Muscle layer of duodenum (tissue), 2 donors: ENCODE data around the gene SYNDIG1.

Experiments
- H3K27ac ChIP-seq: one replicate; pipeline ENCODE4 v1.7.0; 2013; ENCODE audit warnings: mild to moderate bottlenecking, low read length
- H3K27me3 ChIP-seq: one replicate; pipeline ENCODE4 v1.7.0; 2013; ENCODE audit warnings: low read depth, mild to moderate bottlenecking, control low read depth, low read length
- H3K36me3 ChIP-seq, 2 donors: one replicate each; pipeline ENCODE4 v1.7.0; 2013; ENCODE audit warnings: low read length in 2 of 2, control low read depth in 1 of 2, mild to moderate bottlenecking in 1 of 2; ENCODE audit not compliant: insufficient read depth in 2 of 2, control insufficient read depth in 1 of 2
- H3K4me1 ChIP-seq, 2 donors: one replicate each; pipeline ENCODE4 v1.7.0; 2013; ENCODE audit warnings: low read length in 2 of 2, mild to moderate bottlenecking in 2 of 2, control low read depth in 1 of 2, moderate library complexity in 1 of 2; ENCODE audit not compliant: insufficient read depth in 2 of 2, control insufficient read depth in 1 of 2
- H3K4me3 ChIP-seq, 2 donors: one replicate each; pipeline ENCODE4 v1.7.0; 2013; ENCODE audit warnings: low read length in 2 of 2, low read depth in 1 of 2, mild to moderate bottlenecking in 1 of 2
- H3K9me3 ChIP-seq, 2 donors: one replicate each; pipeline ENCODE4 v1.7.0; 2013; ENCODE audit warnings: low read length in 2 of 2, control low read depth in 1 of 2, mild to moderate bottlenecking in 1 of 2; ENCODE audit not compliant: control insufficient read depth in 1 of 2
- donor health status: healthy.

The SYNDIG1 gene

DNA sequence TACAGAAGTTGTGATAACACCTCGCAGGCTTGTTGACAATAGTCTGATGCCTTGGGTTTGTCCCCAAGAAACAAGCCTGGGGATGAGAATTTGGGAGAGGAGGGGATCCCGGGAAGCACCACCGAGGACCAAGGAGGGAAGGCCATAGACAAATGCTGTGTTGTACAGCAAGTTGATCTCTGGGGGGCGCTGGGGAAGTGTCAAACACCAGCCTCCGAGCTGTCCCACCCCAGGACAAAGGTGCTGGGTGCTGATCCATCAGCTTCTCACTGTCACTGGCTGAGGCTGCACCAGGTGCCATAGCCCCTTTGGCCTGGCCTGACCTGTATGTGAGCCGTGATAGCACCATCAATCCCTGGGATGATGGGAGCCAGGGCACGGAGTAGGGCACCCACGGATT is 64.0 kb downstream of the SYNDIG1 start:
- Histone ChIP-seq H3K4me3 (no peak overlapping the region), H3K4me1 (no peaks in the 10 kb centered on the region), H3K36me3 (no peaks in the 10 kb centered on the region), H3K9me3 (no peaks in the 10 kb centered on the region), H3K27me3 (no peaks in the 10 kb centered on the region), H3K27ac (no peak overlapping the region)

DNA sequence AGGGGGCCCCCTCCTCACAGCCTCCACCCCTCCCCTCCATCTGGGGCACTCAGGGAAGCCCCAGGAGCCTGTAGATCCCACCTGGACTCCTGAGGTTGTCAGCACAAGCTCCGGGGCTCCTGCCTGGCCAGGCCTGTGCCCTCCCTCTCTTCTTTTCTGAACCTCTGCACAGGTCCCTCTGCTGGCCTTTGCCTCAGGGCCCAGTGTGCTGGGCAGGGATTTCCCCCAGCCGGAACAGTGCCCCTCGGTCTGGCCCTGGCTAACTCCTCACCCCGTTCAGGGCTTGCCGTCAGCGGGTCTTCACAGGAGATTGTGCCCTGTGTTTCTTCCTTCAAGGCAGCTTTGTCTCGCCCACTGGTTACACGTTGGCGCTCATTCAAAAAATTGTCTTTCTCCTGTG is 64.9 kb downstream of the SYNDIG1 start:
- no peaks in the 10 kb centered on the region for H3K36me3 ChIP-seq
- H3K4me1 ChIP-seq: no peaks in the 10 kb centered on the region
- H3K27ac ChIP-seq: no peak overlapping the region
- H3K9me3 ChIP-seq: no peaks in the 10 kb centered on the region
- H3K4me3 ChIP-seq: no peak overlapping the region
- H3K27me3 ChIP-seq: no peaks in the 10 kb centered on the region

DNA sequence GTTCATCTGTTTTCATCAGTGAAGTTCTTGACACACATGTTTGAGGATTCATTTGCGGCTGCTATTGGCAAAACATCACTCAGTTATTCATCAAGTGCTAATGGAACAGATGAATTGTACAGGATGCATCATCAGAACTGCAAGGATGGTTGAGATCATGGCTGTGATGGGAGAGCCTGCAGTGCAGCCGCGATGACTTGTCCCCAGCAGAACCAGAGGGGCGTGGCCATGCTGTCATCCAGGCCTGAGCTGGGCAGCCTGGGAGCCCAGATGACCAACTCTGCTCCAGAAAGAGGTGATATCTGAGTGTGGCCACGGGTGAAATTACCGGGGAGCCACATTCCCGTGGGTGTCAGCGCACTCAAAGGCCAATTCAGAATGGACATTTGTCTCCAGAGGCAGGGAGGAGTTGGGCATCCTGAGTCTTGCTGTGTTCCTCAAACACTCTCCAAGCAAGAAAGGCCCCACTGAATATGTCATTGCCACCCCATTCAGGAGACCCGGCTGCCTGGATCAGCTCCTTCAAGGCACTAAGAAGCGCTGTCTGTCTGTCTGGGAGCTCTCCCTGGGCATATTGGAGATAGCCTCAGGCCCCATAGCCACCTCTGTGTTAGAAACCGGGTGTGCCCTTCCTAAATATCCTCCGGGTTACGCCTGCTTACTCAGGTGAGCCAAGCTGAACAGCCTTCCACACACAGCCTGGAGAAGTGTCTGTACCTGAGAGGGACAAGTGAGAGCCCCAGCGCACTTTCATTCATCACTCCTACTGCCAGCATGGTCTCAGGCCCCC is 66.7 kb downstream of the SYNDIG1 start:
- Histone ChIP-seq H3K36me3 (no peaks in the 10 kb centered on the region), H3K27ac (no peak overlapping the region), H3K4me1 (no peaks in the 10 kb centered on the region), H3K9me3 (no peaks in the 10 kb centered on the region), H3K4me3 (no peak overlapping the region), H3K27me3 (no peaks in the 10 kb centered on the region)

- no peak overlapping the region for H3K4me3 ChIP-seq
- no peaks in the 10 kb centered on the region for H3K27me3 ChIP-seq
- H3K4me1 ChIP-seq: no peaks in the 10 kb centered on the region
- H3K9me3 ChIP-seq: no peaks in the 10 kb centered on the region
- H3K36me3 ChIP-seq: no peaks in the 10 kb centered on the region
- H3K27ac ChIP-seq: no peak overlapping the region
Observed at GRCh38 chr20:24537210-24537609, 67.8 kb downstream of the SYNDIG1 start.

DNA sequence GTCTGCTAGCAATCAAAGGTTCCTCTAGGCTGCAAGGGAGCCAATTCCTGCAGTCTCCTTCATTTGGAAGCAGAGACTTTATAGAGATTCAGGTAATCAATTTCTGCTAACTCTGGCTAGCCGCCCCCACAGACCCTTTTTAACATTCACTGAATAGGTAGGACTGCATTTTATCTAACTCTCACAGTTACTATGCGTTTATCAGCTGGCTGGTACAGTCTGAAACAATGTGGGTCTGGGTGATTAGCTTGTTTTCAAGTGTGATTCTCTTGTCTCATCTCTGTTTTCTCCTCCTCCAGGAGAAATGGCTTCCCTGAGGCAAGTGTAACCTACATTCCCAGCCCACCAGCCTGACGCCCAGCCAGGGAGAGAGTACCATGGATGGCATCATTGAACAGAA is 73.3 kb downstream of the SYNDIG1 start:
- Histone ChIP-seq H3K36me3 (no peaks in the 10 kb centered on the region), H3K4me3 (no peak overlapping the region), H3K4me1 (no peaks in the 10 kb centered on the region), H3K27ac (no peak overlapping the region), H3K9me3 (peaks cover 0 to 8% of the 10 kb centered on the region in 2 donors), H3K27me3 (no peaks in the 10 kb centered on the region)

DNA sequence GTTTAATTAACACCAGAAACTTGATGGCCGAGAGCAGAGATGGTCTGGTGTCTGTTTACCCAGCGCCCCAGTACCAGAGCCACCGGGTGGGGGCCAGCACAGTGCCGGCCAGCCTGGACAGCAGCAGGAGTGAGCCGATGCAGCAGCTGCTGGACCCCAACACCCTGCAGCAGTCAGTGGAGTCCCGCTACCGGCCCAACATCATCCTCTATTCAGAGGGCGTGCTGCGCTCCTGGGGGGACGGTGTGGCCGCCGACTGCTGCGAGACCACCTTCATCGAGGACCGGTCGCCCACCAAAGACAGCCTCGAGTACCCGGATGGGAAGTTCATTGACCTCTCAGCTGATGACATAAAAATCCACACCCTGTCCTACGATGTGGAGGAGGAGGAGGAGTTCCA is 73.7 kb downstream of the SYNDIG1 start:
- Histone ChIP-seq H3K27me3 (no peaks in the 10 kb centered on the region), H3K4me3 (no peak overlapping the region), H3K36me3 (no peaks in the 10 kb centered on the region), H3K4me1 (no peaks in the 10 kb centered on the region), H3K27ac (no peak overlapping the region), H3K9me3 (peaks cover 0 to 8% of the 10 kb centered on the region in 2 donors)

GRCh38 chr20:24543741-24544140 is 74.3 kb downstream of the SYNDIG1 start:
- H3K9me3 ChIP-seq: peaks cover 0 to 8% of the 10 kb centered on the region in 2 donors
- H3K27me3 ChIP-seq: no peaks in the 10 kb centered on the region
- no peak overlapping the region for H3K4me3 ChIP-seq
- H3K4me1 ChIP-seq: no peaks in the 10 kb centered on the region
- no peak overlapping the region for H3K27ac ChIP-seq
- H3K36me3 ChIP-seq: no peaks in the 10 kb centered on the region

- no peak overlapping the region for H3K27ac ChIP-seq
- no peaks in the 10 kb centered on the region for H3K27me3 ChIP-seq
- H3K36me3 ChIP-seq: no peaks in the 10 kb centered on the region
- no peaks in the 10 kb centered on the region for H3K4me1 ChIP-seq
- H3K9me3 ChIP-seq: peaks cover 0 to 8% of the 10 kb centered on the region in 2 donors
- no peak overlapping the region for H3K4me3 ChIP-seq
Observed at GRCh38 chr20:24544371-24544770, 74.9 kb downstream of the SYNDIG1 start.

- H3K4me3 ChIP-seq: no peak overlapping the region
- peaks cover 0 to 8% of the 10 kb centered on the region in 2 donors for H3K9me3 ChIP-seq
- no peak overlapping the region for H3K27ac ChIP-seq
- no peaks in the 10 kb centered on the region for H3K36me3 ChIP-seq
- no peaks in the 10 kb centered on the region for H3K27me3 ChIP-seq
- no peaks in the 10 kb centered on the region for H3K4me1 ChIP-seq
Observed at GRCh38 chr20:24545168-24545567, 75.7 kb downstream of the SYNDIG1 start.

DNA sequence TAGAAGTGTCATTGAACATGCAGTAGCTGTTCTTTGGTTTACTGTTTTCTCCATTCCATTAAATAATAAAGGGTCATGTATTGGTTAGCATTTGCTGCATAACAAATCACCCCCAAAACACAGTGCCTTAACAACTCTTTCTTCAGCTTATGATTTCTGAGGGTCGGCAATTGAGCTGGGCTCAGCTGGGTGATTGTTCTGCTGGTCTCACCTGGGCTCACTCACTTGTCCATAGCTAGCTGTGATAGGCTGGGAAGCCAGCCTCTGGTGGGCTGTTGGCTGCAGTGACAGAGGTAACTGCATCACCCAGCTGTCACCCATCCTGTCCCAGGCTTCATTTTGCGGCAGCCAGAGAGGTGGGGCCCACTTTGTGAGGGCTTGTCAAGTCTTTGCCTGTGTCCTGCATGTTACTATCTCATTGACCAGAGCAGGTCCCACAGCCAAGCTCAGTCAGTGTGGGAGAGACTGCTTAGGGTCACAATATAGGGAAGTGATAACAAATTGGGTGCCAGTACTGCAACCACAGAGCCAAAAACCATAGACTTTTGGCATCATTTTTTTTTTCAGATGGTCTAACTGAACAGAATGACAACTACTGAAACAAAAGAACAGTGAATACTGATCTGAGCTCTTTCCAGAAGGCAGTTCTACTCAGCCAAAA is 76.9 kb downstream of the SYNDIG1 start:
- H3K4me1 ChIP-seq: no peaks in the 10 kb centered on the region
- no peak overlapping the region for H3K4me3 ChIP-seq
- H3K27me3 ChIP-seq: no peaks in the 10 kb centered on the region
- H3K27ac ChIP-seq: no peak overlapping the region
- H3K9me3 ChIP-seq: peaks cover 0 to 8% of the 10 kb centered on the region in 2 donors
- H3K36me3 ChIP-seq: no peaks in the 10 kb centered on the region

- Histone ChIP-seq H3K9me3 (peaks cover 0 to 8% of the 10 kb centered on the region in 2 donors), H3K27me3 (no peaks in the 10 kb centered on the region), H3K4me3 (no peak overlapping the region), H3K36me3 (no peaks in the 10 kb centered on the region), H3K27ac (no peak overlapping the region), H3K4me1 (no peaks in the 10 kb centered on the region)
Observed at GRCh38 chr20:24547967-24548366, 78.5 kb downstream of the SYNDIG1 start.
